ENCODE measurements around the gene ELAVL1. TPM values are rescaled to one million over a fixed set of nuclear protein-coding genes. Genes with fewer than 3 reads are reported as not detected.
A peak's percentile ranks its signal among the peaks of the same experiment; 100 is the strongest.

Gene ELAVL1
- total RNA-seq, 1 donor from 2014 or later, result 124 TPM

DNA sequence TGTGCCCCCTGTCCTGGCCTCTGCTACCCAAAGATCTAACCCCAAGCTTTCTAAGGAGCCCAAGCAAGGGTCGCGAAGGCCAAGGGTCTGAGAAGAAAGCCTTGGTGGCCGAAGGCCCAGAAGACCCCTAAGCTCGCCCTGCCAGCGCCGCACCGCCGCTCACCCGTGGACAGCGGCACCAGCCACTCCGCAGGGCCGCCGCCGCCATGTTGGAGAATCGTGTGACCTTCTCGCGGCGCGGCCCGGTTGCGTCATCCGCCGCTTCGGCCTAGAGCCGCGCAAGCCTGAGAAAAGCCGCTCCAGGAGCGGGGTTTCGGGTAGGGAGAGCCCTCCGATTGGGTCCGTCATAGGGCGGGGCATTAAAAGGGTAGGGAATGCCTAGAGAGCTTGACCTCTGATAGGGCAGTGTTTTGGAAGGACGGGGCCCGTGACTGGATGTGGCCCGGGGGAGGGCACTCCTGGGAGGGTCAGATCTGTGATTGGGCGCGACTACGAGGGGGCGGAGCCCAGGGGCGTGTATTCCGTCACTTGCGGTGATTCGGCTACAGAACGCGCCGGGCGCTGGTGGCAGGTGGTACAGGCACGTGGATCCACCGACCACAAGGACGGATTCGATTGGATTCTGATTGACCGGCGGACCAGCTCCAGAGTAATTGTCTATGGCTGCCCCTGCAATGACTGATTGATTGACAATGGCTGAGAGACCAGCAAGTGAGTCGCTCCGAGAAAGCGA is 61.8 kb downstream of the ELAVL1 start, which contains the start of gene TIMM44:
TSS of gene TIMM44 (minus strand) at position 223 of the 733 bp plus-strand sequence. CDS start at position 208, 15 bp downstream.
- H3K27ac Mint-ChIP-seq, result peak within 1 kb of the TSS; percentile 99
- DNase-seq (ENCODE audit: extremely low spot score, unreplicated experiment), result peak; percentile 99
- peaks cover 3% of the 10 kb centered on the region for H3K36me3 Mint-ChIP-seq
- H3K4me3 Mint-ChIP-seq, result peak within 1 kb of the TSS; percentile 97
- TF ChIP-seq, protein P1, sequence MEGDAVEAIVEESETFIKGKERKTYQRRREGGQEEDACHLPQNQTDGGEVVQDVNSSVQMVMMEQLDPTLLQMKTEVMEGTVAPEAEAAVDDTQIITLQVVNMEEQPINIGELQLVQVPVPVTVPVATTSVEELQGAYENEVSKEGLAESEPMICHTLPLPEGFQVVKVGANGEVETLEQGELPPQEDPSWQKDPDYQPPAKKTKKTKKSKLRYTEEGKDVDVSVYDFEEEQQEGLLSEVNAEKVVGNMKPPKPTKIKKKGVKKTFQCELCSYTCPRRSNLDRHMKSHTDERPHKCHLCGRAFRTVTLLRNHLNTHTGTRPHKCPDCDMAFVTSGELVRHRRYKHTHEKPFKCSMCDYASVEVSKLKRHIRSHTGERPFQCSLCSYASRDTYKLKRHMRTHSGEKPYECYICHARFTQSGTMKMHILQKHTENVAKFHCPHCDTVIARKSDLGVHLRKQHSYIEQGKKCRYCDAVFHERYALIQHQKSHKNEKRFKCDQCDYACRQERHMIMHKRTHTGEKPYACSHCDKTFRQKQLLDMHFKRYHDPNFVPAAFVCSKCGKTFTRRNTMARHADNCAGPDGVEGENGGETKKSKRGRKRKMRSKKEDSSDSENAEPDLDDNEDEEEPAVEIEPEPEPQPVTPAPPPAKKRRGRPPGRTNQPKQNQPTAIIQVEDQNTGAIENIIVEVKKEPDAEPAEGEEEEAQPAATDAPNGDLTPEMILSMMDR (conservative IDR thresholded peaks at IDR 0.05), result no peak
- peaks cover 22% of the 10 kb centered on the region for H3K4me1 Mint-ChIP-seq (ENCODE audit: unreplicated experiment)
- no peaks in the 10 kb centered on the region for H3K9me3 Mint-ChIP-seq
- no peaks in the 10 kb centered on the region for H3K27me3 Mint-ChIP-seq

DNA sequence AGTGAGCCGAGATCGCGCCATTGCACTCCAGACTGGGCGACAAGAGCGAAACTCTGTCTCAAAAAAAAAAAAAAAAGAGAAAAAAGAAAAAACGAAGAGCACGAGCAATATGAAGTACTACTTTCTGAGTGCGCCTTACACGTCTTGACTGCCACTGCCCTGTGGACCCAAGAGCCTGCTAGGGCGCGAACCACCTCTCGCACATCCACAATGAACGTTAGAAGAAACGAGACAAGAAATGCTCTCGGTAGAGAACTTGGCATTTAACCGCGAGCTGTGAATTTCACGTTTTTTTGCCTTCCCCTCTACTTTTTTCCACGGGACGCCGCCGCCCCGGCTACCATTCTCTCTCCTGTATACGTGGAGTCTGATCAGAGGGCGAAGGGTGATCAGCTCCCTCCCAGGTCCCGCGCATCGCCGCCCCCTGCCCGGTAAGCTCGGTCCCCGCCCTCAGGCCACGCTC is 62.4 kb downstream of the ELAVL1 start:
- H3K4me1 Mint-ChIP-seq (ENCODE audit: unreplicated experiment), result peaks cover 22% of the 10 kb centered on the region
- peak overlapping the region; percentile 97 for H3K4me3 Mint-ChIP-seq
- no peaks in the 10 kb centered on the region for H3K9me3 Mint-ChIP-seq
- TF ChIP-seq, protein P1 (conservative IDR thresholded peaks at IDR 0.05), result no peak
- H3K36me3 Mint-ChIP-seq, result peaks cover 3% of the 10 kb centered on the region
- no peak for DNase-seq (ENCODE audit: extremely low spot score, unreplicated experiment)
- H3K27me3 Mint-ChIP-seq, result no peaks in the 10 kb centered on the region
- H3K27ac Mint-ChIP-seq, result peak overlapping the region; percentile 99

DNA sequence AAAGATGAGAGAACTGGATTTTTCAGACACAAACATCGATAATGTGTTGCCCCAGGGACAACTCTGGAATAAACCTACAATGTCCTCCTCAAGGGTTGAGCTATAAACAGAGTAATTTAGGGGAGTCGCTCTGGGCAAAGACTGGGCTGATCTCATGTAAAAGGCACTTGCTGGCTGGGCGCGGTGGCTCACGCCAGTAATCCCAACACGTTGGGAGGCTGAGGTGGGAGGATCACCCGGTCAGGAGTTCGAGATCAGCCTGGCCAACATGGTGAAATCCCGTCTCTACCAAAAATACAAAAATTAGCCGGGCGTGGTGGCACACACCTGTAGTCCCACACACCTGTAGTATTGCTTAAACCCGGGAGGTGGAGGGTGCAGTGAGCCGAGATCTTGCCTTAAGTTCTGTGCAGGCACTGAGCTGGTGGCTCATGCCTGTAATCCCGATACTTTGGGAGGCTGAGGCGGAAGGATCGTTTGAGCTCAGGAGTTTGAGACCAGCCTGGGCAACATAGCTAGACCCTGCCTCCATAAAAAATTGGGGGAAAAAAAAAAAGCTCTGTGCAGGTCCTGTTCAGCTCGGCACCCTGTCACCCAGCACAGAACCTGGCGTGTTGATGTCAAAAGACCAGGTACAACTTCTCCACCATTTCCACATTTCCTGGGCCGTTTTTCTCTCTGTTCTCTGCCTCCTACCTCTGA is 63.4 kb downstream of the ELAVL1 start:
- Mint-ChIP-seq H3K4me3 (peak overlapping the region; percentile 97), H3K27me3 (no peaks in the 10 kb centered on the region), H3K9me3 (no peaks in the 10 kb centered on the region), H3K36me3 (peaks cover 3% of the 10 kb centered on the region), H3K4me1 (ENCODE audit: unreplicated experiment) (peaks cover 22% of the 10 kb centered on the region), H3K27ac (peak overlapping the region; percentile 99)
- DNase-seq (ENCODE audit: extremely low spot score, unreplicated experiment), result no peak
- TF ChIP-seq, protein P1 (conservative IDR thresholded peaks at IDR 0.05), result no peak

DNA sequence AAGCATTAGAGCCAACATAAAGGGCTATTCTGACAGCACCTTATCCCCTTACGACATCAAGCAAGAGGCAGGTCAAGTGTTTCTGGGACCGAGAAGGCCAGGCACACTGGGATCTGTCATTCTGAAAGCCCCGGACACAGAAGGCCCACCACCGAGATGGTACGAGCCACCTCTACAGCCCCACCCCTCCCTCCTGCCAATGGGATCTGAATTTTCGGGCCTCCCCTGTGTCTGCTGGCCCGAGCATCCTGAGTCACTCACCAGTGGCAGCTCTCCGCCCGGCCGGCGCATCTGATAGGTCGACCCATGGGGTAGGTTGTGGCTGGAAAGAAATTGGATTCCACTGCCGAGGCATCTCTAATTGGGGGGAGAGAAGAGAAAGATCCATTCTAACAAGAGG is 64.6 kb downstream of the ELAVL1 start:
- H3K36me3 Mint-ChIP-seq, result peaks cover 3% of the 10 kb centered on the region
- H3K4me1 Mint-ChIP-seq (ENCODE audit: unreplicated experiment), result peaks cover 22% of the 10 kb centered on the region
- no peaks in the 10 kb centered on the region for H3K27me3 Mint-ChIP-seq
- no peaks in the 10 kb centered on the region for H3K9me3 Mint-ChIP-seq
- TF ChIP-seq, protein P1 (conservative IDR thresholded peaks at IDR 0.05), result no peak
- peak overlapping the region; percentile 77 for H3K27ac Mint-ChIP-seq
- DNase-seq (ENCODE audit: extremely low spot score, unreplicated experiment), result no peak
- peak overlapping the region; percentile 65 for H3K4me3 Mint-ChIP-seq

DNA sequence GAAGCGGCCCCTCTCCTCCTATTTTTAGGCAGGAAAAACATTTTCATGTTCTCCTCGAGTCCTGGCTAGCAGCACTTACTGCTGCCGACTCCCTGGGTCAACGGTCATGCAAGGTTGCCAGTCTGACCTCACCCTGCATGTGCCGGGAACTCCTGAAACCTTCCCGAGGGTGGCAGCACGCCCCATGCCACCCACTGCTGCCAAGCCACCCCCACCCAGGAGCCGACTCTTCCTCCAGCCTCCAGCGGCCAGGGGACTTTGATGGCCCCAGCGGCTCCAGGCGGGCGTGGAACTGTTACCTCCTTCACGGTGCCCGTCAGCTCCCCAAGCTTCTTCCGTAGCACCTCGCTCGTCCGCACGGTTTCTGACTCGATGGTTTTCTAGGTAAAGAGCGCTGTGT is 70.7 kb downstream of the ELAVL1 start:
- TF ChIP-seq, protein P1 (conservative IDR thresholded peaks at IDR 0.05), result no peak
- H3K4me1 Mint-ChIP-seq (ENCODE audit: unreplicated experiment), result no peaks in the 10 kb centered on the region
- H3K36me3 Mint-ChIP-seq, result peaks cover 3% of the 10 kb centered on the region
- no peak overlapping the region for H3K4me3 Mint-ChIP-seq
- H3K9me3 Mint-ChIP-seq, result no peaks in the 10 kb centered on the region
- no peak overlapping the region for H3K27ac Mint-ChIP-seq
- no peaks in the 10 kb centered on the region for H3K27me3 Mint-ChIP-seq
- no peak for DNase-seq (ENCODE audit: extremely low spot score, unreplicated experiment)
